ENCODE measurements around the gene TRAPPC13. TPM values are rescaled to one million over a fixed set of nuclear protein-coding genes. Genes with fewer than 3 reads are reported as not detected.

The TRAPPC13 gene
- total and polyA plus RNA-seq, 2 of the 13 experiments (the other 11 are each of a cell fraction or from before 2014, with no cell fraction given): 8.4 to 19.6 TPM

DNA sequence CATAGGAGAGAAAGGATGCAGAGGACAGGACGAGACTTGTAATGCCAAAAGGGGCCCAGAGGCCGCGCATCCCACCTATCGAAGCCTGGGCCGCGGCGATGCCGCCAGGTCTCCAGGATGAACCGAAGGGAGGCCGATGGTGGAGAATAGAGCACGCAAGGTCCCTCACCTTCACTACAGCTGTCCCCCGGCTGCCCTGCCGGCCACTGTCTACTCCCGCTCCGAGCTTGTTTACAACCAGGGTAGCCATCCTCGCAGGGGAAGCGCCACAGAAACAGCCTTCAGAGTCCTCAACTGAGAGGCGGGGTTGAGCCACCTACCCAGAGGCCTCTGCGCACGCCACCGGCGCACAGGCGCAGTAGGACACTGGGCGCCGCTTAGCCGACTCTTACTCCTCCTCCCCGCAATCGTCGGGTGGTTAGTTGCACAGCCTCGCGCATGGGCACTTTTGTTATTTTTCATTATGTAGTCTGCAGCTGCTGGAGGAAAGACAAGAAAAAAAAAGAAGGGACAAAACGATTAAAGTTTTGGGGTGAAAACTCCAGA, 729 bp upstream of the TRAPPC13 start, which contains the start of gene TRIM23 (continued):
- TF ChIP-seq ZNF260 (CRISPR knock-in tag; IDR thresholded peaks at IDR 0.05; ENCODE audit: borderline replicate concordance, low read depth) (no peak), FOXA1 (IDR thresholded peaks at IDR 0.05) (no peak), FOXA1 (CRISPR knock-in tag; IDR thresholded peaks at IDR 0.05) (peak; percentile 79), HOXA5 (CRISPR knock-in tag; IDR thresholded peaks at IDR 0.05) (0 out of 2 replicates have a peak, but pooled peaks have one; percentile 12), ZNF713 (CRISPR knock-in tag; IDR thresholded peaks at IDR 0.05) (no peak), ZBTB20 (CRISPR knock-in tag; IDR thresholded peaks at IDR 0.05; ENCODE audit: borderline replicate concordance, low read depth) (peak; percentile 52; the same call in 1 of the 2 replicates), ZBTB3 (CRISPR knock-in tag; IDR thresholded peaks at IDR 0.05; ENCODE audit: borderline replicate concordance, low read depth) (0 out of 2 replicates have a peak, but pooled peaks have one; percentile 70), ZNF350 (CRISPR knock-in tag; IDR thresholded peaks at IDR 0.05; ENCODE audit: borderline replicate concordance, low read depth) (0 out of 2 replicates have a peak, but pooled peaks have one; percentile 39), SAP130 (CRISPR knock-in tag; IDR thresholded peaks at IDR 0.05; ENCODE audit: low read depth) (peak; percentile 90), ZNF709 (CRISPR knock-in tag; IDR thresholded peaks at IDR 0.05) (no peak), NR2F2 (IDR thresholded peaks at IDR 0.05; ENCODE audit: borderline replicate concordance, low read depth) (no peak), POLR2AphosphoS5 (IDR thresholded peaks at IDR 0.05; ENCODE audit: low read depth, low read length) (peak; percentile 80), SALL2 (CRISPR knock-in tag; IDR thresholded peaks at IDR 0.05) (0 out of 2 replicates have a peak, but pooled peaks have one; percentile 54), KLF11 (CRISPR knock-in tag; IDR thresholded peaks at IDR 0.05) (no peak), U2AF2 (IDR thresholded peaks at IDR 0.05; ENCODE audit: low read depth, low read length) (0 out of 2 replicates have a peak, but pooled peaks have one; percentile 13), ASH2L (IDR thresholded peaks at IDR 0.05; ENCODE audit: insufficient read length, low read depth, low read length) (peak; percentile 84), MIER2 (CRISPR knock-in tag; IDR thresholded peaks at IDR 0.05) (no peak), RNF2 (conservative IDR thresholded peaks at IDR 0.05; ENCODE audit: low read depth) (0 out of 2 replicates have a peak, but pooled peaks have one; percentile 67), ZNF124 (CRISPR knock-in tag; IDR thresholded peaks at IDR 0.05) (0 out of 2 replicates have a peak, but pooled peaks have one; percentile 9), ZNF432 (CRISPR knock-in tag; IDR thresholded peaks at IDR 0.05; ENCODE audit: borderline replicate concordance) (no peak), SOX6 (IDR thresholded peaks at IDR 0.05) (no peak), SOX6 (CRISPR knock-in tag; IDR thresholded peaks at IDR 0.05) (peak; percentile 32; the same call in 1 of the 2 replicates)
- TF ChIP-seq, protein P1, sequence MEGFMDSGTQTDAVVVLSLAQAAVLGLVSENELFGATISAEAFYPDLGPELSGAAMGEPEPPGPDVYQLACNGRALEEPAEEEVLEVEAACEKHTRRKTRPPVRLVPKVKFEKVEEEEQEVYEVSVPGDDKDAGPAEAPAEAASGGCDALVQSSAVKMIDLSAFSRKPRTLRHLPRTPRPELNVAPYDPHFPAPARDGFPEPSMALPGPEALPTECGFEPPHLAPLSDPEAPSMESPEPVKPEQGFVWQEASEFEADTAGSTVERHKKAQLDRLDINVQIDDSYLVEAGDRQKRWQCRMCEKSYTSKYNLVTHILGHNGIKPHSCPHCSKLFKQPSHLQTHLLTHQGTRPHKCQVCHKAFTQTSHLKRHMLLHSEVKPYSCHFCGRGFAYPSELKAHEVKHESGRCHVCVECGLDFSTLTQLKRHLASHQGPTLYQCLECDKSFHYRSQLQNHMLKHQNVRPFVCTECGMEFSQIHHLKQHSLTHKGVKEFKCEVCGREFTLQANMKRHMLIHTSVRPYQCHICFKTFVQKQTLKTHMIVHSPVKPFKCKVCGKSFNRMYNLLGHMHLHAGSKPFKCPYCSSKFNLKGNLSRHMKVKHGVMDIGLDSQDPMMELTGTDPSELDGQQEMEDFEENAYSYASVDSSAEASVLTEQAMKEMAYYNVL (CRISPR knock-in tag; IDR thresholded peaks at IDR 0.05; ENCODE audit: borderline replicate concordance): no peak; the same call in 1 of the 2 replicates
- TF ChIP-seq, protein P2, sequence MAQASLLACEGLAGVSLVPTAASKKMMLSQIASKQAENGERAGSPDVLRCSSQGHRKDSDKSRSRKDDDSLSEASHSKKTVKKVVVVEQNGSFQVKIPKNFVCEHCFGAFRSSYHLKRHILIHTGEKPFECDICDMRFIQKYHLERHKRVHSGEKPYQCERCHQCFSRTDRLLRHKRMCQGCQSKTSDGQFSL (CRISPR knock-in tag; IDR thresholded peaks at IDR 0.05): no peak
- TF ChIP-seq, protein P3, sequence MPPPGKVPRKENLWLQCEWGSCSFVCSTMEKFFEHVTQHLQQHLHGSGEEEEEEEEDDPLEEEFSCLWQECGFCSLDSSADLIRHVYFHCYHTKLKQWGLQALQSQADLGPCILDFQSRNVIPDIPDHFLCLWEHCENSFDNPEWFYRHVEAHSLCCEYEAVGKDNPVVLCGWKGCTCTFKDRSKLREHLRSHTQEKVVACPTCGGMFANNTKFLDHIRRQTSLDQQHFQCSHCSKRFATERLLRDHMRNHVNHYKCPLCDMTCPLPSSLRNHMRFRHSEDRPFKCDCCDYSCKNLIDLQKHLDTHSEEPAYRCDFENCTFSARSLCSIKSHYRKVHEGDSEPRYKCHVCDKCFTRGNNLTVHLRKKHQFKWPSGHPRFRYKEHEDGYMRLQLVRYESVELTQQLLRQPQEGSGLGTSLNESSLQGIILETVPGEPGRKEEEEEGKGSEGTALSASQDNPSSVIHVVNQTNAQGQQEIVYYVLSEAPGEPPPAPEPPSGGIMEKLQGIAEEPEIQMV (CRISPR knock-in tag; IDR thresholded peaks at IDR 0.05; ENCODE audit: low read depth): peak; percentile 64; the same call in 1 of the 2 replicates
- TF ChIP-seq, protein P4, sequence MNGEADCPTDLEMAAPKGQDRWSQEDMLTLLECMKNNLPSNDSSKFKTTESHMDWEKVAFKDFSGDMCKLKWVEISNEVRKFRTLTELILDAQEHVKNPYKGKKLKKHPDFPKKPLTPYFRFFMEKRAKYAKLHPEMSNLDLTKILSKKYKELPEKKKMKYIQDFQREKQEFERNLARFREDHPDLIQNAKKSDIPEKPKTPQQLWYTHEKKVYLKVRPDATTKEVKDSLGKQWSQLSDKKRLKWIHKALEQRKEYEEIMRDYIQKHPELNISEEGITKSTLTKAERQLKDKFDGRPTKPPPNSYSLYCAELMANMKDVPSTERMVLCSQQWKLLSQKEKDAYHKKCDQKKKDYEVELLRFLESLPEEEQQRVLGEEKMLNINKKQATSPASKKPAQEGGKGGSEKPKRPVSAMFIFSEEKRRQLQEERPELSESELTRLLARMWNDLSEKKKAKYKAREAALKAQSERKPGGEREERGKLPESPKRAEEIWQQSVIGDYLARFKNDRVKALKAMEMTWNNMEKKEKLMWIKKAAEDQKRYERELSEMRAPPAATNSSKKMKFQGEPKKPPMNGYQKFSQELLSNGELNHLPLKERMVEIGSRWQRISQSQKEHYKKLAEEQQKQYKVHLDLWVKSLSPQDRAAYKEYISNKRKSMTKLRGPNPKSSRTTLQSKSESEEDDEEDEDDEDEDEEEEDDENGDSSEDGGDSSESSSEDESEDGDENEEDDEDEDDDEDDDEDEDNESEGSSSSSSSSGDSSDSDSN (CRISPR knock-in tag; IDR thresholded peaks at IDR 0.05): peak; percentile 51; the same call in 1 of the 2 replicates
